Fibroblast of skin of right biceps (primary cell): ENCODE measurements around the gene CLEC1B.
"Not testable (repeated sequence)": the region's sequence is repeated elsewhere in the genome, so short reads cannot be mapped to it uniquely, and the experiment has no call there.

Source experiments
- DNase-seq: peaks from one replicate; pipeline ENCODE4 v3.0.0-alpha.2; 2013

CLEC1B gene

DNA sequence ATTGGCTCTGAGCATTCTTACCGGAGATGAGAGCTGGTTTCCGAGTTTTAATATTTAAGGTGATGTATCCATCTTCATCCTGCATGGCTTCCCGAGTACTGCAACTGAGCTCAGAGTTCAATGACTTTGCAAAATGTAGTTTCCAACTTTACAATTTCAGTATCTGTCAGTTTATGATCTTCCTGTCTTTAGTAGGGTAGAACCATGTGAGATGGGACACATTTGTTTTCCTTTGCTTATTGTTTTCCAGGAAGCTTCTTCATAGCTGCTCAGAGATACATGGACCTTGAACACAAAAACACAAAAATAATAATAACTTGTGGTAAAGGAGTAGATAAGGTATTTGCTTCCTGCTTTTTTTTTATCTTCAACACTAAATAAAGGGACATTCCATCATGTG lies at the start of gene CLEC1B:
TSS of gene CLEC1B (minus strand) at position 106 of the 400 bp plus-strand sequence. CDS start at position 85, 21 bp downstream.
- no peak for DNase-seq

GRCh38 chr12:10048526-10048925 lies 49.6 kb upstream of the CLEC1B start:
- DNase-seq, result no peak

GRCh38 chr12:10042167-10042566 lies 43.2 kb upstream of the CLEC1B start:
- DNase-seq, result no peak

GRCh38 chr12:10033783-10034545 lies 35.0 kb upstream of the CLEC1B start:
- DNase-seq, result peak; percentile 22

GRCh38 chr12:10031771-10032175 lies 32.9 kb upstream of the CLEC1B start:
- peak; percentile 93 for DNase-seq

DNA sequence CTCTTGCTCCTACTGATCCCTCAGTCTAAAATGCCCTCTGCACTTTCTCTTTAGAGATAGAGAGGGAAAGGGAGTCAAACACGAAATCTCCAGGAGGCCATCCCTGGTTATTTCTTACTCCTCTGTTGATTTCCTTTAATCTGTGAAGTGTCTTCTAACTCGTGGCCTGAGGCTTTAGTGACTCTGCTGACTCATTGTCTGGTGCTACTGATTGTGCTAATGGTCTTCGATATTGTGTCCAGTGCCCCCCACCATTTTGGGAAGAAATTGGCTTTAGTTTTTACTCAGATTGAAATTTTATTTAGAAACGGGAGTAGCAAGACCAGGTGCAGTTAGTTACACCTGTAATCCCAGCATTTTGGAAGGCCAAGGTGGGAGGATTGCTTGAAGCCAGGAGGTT lies 32.4 kb upstream of the CLEC1B start:
- DNase-seq, result peak; percentile 30

DNA sequence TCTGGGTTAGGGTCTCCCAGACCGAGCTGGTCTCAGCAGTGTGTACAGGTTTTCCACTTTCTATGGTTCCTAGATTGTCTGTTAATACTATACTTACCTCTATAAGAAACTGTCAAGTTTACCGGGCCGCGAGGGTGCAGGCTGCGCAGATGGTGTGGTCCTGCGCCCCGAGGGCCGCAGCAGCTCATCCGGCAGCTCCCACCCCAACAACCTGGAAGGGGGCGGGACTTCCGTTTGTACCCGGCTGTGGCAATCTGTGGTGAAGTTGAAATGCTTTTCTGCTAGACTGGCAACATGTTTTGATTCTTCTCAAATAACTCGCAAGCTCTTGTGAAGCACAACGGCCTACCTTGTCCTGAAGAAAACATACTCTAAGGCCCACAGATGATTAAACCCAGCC lies 31.5 kb upstream of the CLEC1B start, which contains the start of gene CLEC9A:
TSS of gene CLEC9A (plus strand) at position 237 of the 400 bp plus-strand sequence. CDS start 22,006 bp downstream, outside the sequence.
- no peak for DNase-seq

GRCh38 chr12:10027721-10028120 lies 28.8 kb upstream of the CLEC1B start:
- DNase-seq, result peak; percentile 32

GRCh38 chr12:10027311-10027710 lies 28.4 kb upstream of the CLEC1B start:
- peak; percentile 21 for DNase-seq

- DNase-seq, result not testable (repeated sequence)
Observed at GRCh38 chr12:10026666-10027065, 27.7 kb upstream of the CLEC1B start.

- DNase-seq, result no peak
Observed at GRCh38 chr12:10025236-10025635, 26.3 kb upstream of the CLEC1B start.

DNA sequence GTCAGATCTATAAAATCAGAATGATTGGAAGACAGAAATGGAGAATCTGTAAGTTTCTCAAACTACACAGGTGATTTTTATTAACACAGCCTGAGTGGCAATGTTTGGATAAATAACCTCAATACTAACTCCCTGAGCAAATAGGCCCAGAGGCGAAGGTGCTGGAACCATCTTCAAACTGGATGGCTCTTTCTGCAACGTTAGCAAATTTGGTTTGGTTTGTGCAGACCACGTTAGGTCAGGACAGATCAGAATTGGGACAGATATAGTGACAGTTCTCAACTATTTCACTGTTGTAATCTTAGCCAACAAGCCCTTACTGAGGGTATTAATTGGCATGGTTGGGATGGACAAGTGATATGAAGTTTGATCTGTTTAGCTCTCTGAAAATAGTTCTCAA lies 22.4 kb upstream of the CLEC1B start:
- no peak for DNase-seq

DNA sequence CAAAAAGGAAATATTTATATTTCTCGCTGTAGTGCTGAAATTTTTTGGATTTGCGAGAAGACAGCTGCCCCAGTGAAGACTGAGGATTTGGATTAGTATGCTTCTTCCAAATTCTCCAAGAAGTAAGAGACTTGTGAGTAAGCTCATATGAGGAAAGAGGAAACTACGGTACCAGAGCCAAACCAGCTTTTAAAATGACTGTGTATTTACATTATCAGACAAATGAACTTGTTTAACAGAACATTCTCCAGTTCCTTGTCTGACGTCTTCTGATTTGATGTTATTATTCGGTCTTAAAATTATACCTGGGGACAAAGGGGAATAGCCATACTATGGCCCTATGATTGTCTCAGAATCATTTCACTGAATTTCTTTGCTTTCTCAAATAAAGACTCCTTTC lies 19.5 kb upstream of the CLEC1B start:
- DNase-seq, result no peak

DNA sequence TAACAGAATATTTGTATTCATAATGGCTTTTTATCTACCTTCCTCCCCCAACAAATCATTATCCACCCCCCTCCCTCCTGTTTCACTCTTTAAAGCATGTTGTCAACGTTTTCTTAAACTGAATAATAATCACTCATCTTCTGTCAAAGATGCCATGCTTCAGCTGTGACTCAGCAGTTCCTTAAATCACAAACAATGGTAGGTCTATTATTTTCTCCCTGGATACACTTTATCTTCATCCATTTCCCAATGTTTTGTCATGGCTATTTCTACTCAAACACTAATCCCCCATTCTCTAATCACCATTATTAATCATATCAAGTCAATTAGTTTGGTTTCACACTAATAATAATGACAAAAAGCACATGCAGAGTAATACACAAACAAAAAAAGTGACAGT lies 18.0 kb upstream of the CLEC1B start:
- DNase-seq, result peak; percentile 34

DNA sequence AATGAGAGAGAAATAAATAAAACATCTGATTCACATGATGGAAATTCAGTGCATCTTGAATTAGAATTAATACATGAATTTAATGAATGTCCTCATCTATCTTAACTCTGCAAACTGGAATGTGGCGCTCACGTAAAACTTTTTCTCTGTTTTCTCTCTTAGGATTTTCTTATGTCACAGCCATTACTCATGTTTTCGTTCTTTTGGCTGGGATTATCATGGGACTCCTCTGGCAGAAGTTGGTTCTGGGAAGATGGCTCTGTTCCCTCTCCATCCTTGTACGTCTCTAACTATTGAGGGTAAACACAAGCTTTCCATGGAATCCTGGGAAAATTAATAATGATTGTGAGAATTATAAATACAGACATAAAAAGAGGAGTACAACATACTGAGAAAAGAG lies 16.5 kb upstream of the CLEC1B start:
- no peak for DNase-seq

- no peak for DNase-seq
Observed at GRCh38 chr12:10012630-10013330, 13.9 kb upstream of the CLEC1B start.

DNA sequence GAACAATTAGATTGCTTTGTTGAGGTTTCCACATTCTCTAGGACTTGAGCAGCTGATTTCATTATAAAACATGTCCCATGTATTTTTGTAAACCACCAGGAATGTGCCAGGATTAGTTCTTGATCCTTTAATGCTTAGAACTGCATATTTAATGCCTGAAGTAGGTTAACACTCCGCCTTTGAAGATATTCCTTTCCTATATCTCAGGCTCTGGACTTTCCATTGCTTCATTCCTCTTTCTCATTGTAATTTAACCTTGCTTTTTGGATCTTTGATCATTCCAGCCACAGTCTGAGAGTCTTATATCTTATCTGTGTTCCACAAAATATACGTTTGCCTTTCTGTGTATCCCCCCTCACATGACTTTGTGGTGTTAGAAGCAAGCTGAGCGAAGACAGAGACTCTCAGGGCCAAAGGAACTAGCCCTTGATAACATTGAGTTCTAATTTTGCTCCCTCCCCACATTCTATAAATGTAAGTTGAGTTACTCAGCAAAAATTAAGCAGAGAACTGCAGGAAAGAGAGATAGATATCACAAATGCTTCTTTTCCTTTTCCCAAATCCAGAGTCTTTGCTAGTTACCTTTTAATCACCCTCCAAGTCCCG lies 2.4 kb upstream of the CLEC1B start:
- peak; percentile 6 for DNase-seq

DNA sequence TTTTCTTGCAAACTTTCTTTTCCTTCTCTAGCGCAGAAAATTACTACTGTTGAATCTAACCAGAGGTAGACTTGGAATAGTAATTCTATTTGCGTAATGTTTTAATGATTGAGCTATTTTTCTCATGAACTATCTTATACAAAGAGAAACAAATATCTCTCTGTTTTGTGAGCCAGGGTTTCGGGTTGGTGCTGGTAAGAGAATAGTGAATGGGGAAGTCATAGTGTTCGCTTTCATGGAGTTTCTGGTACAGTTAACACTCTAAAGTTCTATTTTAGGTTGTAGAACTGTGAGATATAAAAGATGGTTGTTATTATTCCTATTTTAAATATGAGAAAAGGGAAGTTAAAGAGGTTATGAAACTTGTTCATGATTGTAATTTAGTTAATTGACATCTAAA lies 6.6 kb downstream of the CLEC1B start:
- DNase-seq, result no peak

DNA sequence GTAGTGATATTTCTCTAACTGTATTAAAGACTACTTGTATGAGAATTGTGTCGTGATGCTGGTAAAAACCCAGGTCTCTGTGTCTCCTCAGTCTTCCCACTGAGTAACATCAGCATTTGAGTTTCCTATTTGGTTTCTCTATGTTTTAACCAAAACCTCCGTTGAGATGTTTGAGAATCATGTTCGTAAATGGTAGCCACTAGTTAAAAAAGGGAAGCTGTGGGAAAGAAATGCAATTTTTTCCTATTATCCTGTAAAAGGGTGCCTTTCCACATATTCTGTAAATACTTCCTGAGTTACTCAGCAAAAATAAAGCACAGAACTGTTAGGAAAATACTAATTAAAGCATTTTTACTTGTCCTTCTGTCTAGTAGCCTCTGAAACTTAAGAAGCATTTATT lies 7.0 kb downstream of the CLEC1B start:
- no peak for DNase-seq

- no peak for DNase-seq
Observed at GRCh38 chr12:9980126-9980525, 18.8 kb downstream of the CLEC1B start.

GRCh38 chr12:9977916-9978315 lies 21.0 kb downstream of the CLEC1B start:
- no peak for DNase-seq

DNA sequence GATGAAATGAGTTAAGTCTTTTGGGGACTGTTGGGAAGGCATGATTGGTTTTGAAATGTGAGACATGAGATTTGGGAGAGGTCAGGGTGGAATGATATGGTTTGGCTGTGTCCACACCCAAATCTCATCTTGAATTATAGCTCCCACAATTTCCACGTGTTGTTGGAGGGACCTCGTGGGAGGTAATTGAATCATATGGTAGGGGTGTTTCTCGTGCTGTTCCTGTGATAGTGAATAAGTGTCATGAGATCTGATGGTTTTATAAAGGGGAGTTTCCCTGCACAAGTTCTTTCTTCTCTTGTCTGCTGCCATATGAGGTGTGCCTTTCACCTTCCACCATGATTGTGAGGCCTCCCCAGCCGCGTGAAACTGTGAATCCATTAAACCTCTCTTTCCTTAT lies 22.3 kb downstream of the CLEC1B start:
- not testable (repeated sequence) for DNase-seq

- no peak for DNase-seq
Observed at GRCh38 chr12:9975614-9976013, 23.3 kb downstream of the CLEC1B start.

GRCh38 chr12:9974731-9975130 lies 24.2 kb downstream of the CLEC1B start:
- DNase-seq, result not testable (repeated sequence)
